UCSD-AML1 (cell line): Measurements from ENCODE around the gene NKD2.

Source experiments
- DNase-seq: peaks from one replicate; lab custom pipeline; 2025; ENCODE audit not compliant: unreplicated experiment; lab: John Stamatoyannopoulos, UW

Gene NKD2

GRCh38 chr5:978693-979092 lies 29.9 kb upstream of the NKD2 start:
- no peak for DNase-seq

GRCh38 chr5:979100-979817 lies 29.3 kb upstream of the NKD2 start:
- DNase-seq = no peak

- DNase-seq = no peak
These were observed 28.5 kb upstream of the NKD2 start for GRCh38 chr5:980001-980588.

DNA sequence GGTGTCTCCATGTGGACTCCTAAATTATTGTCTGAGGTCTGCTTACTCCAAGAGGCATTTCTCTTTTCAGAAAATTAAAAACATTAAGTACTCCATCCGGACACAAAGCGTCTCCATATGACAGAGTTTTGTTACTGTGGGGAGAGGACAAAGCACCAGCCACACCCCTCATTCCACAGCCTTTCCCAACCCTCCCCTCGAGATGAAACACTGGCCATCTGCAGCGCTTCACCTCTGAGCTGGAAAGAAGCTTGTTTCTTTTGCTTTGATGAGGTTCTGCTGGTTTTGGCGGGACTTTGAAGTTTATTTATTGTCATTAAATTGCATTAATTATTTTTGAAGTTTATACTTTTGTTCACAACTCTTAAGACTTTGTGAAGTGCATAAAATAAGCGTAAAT lies 27.6 kb upstream of the NKD2 start:
- DNase-seq = no peak

DNA sequence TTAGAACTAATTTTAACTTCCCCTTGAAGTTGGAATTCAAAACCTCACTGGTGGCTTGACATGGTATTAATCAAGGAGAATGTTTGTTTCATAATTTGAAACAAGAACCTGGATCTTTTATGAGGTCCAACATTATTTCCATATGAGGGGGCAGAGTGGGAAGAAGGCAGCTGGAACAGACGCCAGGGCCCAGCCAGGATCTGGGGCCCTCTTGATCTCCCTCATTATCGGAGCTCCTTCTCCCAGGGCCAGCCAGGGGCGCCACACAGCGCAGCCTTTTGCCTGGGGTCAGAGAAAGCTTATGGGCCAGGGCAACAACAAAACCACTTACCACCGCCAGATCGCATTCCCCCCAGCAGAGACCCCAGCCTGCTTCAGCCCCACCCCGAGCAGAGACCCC lies 27.1 kb upstream of the NKD2 start:
- DNase-seq = no peak

- DNase-seq = no peak
These were observed 26.0 kb upstream of the NKD2 start for GRCh38 chr5:982377-983237.

- no peak for DNase-seq
These were observed 25.4 kb upstream of the NKD2 start for GRCh38 chr5:983238-983524.

- DNase-seq = no peak
These were observed 25.0 kb upstream of the NKD2 start for GRCh38 chr5:983568-983967.

DNA sequence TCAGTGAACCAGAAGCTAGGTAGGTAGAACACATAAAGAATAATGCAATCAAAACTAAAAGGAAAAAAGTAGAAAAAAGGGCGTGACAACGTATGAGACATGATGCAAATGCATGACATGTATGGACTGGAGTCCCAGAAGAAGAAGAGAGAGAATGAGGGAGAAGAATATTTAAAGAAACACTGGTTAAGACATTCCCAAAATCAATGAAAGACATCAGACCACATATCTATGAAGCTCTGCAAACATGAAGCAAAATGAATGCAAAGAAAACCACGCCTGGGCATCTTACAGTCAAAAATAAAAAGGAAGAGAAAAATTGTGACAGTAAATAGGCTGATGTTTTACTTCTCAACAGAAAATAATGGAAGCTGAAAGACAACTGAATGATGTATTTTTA lies 23.8 kb upstream of the NKD2 start:
- no peak for DNase-seq

GRCh38 chr5:987761-988160 lies 20.8 kb upstream of the NKD2 start:
- DNase-seq = no peak

GRCh38 chr5:988322-988721 lies 20.3 kb upstream of the NKD2 start:
- DNase-seq = no peak

DNA sequence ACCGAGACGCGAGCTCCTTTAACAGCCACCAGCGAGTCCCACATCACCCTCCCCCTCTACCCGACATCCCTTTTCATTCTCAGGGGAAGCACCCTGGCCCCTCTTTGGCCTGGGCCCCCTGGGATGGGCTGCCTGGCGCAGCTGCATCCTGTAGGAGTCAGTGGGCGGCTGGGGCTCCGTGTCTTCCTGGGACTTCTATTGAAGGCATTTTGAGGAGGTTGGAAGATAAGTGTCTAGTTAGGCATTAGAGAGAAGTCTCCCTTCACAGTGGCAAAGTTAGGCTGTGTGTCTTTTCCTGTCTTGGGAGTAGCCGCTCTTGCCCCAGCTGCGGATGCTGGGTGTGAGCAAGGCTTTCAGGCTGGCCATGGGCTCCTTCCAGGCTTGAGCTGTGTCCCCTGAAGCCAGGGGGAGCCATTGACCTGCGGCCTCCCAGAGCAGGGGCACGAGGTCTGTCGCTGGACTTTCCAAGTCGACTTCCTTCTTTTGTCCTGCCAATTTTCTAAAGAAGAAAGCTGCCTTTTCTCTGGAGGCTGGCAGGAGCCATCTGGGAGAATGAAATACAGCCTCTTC lies 18.6 kb upstream of the NKD2 start:
- DNase-seq = peak; percentile 48

GRCh38 chr5:991472-992267 lies 16.9 kb upstream of the NKD2 start:
- DNase-seq = no peak

DNA sequence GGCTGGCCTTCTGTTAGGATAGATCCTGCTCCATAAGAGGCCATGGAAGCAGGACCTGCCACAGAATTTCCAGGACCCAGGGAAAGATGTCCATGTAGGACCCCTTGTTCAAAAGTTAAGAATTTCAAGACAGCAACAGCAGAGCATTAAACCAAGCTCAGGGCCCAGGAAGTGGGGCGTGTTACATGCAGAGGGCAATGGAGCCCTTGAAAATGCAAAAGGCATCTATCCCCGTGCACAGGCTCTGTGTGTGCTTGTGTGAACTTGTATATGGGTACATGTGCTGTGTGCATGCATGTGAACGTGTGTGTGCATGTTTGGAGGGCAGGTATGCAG lies 14.4 kb upstream of the NKD2 start:
- no peak for DNase-seq

DNA sequence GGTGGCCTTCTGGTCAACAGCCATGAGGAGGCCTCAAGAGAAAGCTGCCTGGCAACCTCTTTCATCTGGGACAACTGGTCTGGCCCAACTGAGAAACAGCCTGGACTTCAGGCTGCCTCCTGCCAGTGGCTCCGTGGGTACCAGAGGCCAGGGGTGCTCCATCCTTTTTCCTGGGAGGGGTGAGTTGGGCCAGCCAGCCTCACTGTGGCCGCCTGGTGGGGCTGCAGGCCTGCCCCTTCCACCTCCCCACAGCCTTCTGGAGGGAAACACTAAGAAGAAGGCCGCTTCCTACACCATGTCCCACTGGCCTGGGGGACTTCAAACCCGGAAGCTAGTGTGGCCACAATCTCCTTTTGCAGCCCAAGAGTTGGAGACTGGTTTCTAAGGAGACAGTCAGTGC lies 13.8 kb upstream of the NKD2 start:
- DNase-seq = no peak

- DNase-seq = no peak
These were observed 13.3 kb upstream of the NKD2 start for GRCh38 chr5:995318-995717.

- no peak for DNase-seq
These were observed 11.6 kb upstream of the NKD2 start for GRCh38 chr5:997001-997474.

DNA sequence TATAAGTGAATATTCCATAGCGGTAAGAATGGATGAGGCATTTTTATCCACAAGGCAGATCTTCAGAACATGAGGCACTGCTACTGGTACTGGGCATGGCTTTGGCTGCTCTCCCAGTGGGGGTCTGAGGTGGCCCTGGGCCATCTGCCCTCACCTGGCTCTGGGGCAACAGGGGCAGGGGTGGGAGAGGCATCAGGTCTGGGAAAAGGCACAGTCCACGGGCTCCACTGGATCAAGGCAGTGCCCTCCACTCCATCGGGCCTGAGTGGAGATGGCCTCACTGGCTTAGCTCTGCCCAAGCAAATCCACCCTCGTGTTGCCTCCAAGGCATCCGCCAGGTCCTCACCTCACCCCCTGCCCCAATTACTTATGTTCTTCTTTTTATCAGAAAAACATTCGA lies 10.9 kb upstream of the NKD2 start:
- no peak for DNase-seq

DNA sequence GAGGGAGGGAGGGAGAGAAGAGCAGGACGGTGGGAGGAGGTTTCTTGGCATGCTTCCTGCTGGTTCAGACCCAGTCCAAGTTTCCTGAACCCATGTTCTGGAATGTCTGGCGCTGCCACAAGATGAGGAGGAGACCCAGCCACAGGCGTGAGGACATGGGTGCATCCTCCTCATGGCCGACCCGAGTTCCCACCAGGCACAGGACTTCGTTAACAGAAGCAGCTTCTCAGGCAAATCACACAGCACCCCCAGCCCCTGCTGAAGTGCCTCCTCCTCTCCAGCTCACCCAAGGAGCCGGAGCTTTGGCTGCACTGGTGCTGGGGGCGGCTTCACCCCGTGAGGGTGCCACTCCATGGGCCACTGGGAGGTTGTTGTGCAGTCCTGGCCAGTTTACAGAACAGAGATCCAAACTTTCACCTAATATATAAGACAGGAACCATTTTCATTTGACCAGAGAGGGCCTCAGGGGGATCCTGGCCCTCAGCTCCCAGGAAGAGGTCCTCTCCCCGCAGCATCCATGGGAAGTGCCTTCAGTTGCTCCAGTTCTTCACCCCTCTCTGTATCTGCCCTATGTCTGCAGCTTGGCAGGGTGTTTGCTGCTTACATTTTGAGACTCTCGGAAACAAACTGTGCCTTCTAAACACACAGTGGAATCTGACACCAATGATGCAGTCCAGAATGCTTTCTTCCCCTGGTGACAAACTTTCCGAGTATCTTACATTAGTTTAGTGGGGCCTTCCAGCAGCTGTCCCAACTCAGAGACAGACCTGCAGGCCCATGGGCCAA lies 10.2 kb upstream of the NKD2 start:
- no peak for DNase-seq

- no peak for DNase-seq
These were observed 9.5 kb upstream of the NKD2 start for GRCh38 chr5:999032-999501.
